ENCODE measurements around the gene TMPRSS11E.
"Not testable (repeated sequence)": the region's sequence is repeated elsewhere in the genome, so short reads cannot be mapped to it uniquely, and the experiment has no call there.

TMPRSS11E gene

DNA sequence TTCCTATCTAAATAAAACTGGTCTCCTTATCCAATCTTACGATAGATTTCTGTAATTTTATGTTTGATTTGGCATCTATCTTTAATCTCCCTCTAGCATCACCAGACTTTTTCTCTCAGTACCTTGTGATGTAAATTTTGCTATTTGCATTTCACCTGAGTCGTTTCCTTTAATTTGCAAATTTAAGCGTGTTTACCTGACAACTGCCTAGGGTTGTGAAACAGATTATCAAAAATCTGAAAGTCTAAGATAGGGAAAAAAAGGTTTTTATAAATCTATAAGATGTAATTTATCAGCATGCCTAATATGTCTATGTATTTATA, 39.4 kb upstream of the TMPRSS11E start:
- Histone ChIP-seq H3K9me2 (replicated peaks; ENCODE audit: low read depth, low read length) (no peaks in the 10 kb centered on the region), H2AFZ (ENCODE audit: low read length) (no peak overlapping the region), H3K79me2 (ENCODE audit: insufficient read depth, low read length) (no peaks in the 10 kb centered on the region), H3K27me3 (ENCODE audit: insufficient read depth, low read length, poor library complexity, severe bottlenecking) (no peaks in the 10 kb centered on the region), H3K4me2 (ENCODE audit: low read depth, low read length, poor library complexity, severe bottlenecking) (no peak overlapping the region), H3K4me3 (ENCODE audit: low read length, poor library complexity, severe bottlenecking) (no peak overlapping the region), H4K20me1 (ENCODE audit: insufficient read depth, low read length, poor library complexity, severe bottlenecking) (no peaks in the 10 kb centered on the region), H3K9ac (ENCODE audit: low read depth, low read length, poor library complexity, severe bottlenecking) (no peak overlapping the region), H3K4me1 (ENCODE audit: insufficient read depth, low read length, poor library complexity, severe bottlenecking) (no peaks in the 10 kb centered on the region), H3F3A (ENCODE audit: low read depth) (no peaks in the 10 kb centered on the region), H3K9me3 (ENCODE audit: insufficient read depth, low read depth, low read length) (no peaks in the 10 kb centered on the region), H3K36me3 (ENCODE audit: insufficient read depth, low read length) (no peaks in the 10 kb centered on the region)
- no peak for TF ChIP-seq EZH2phosphoT487 (IDR thresholded peaks at IDR 0.05; ENCODE audit: borderline replicate concordance)
- TF ChIP-seq, protein P1, sequence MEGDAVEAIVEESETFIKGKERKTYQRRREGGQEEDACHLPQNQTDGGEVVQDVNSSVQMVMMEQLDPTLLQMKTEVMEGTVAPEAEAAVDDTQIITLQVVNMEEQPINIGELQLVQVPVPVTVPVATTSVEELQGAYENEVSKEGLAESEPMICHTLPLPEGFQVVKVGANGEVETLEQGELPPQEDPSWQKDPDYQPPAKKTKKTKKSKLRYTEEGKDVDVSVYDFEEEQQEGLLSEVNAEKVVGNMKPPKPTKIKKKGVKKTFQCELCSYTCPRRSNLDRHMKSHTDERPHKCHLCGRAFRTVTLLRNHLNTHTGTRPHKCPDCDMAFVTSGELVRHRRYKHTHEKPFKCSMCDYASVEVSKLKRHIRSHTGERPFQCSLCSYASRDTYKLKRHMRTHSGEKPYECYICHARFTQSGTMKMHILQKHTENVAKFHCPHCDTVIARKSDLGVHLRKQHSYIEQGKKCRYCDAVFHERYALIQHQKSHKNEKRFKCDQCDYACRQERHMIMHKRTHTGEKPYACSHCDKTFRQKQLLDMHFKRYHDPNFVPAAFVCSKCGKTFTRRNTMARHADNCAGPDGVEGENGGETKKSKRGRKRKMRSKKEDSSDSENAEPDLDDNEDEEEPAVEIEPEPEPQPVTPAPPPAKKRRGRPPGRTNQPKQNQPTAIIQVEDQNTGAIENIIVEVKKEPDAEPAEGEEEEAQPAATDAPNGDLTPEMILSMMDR (conservative IDR thresholded peaks at IDR 0.05; ENCODE audit: low read length): no peak

DNA sequence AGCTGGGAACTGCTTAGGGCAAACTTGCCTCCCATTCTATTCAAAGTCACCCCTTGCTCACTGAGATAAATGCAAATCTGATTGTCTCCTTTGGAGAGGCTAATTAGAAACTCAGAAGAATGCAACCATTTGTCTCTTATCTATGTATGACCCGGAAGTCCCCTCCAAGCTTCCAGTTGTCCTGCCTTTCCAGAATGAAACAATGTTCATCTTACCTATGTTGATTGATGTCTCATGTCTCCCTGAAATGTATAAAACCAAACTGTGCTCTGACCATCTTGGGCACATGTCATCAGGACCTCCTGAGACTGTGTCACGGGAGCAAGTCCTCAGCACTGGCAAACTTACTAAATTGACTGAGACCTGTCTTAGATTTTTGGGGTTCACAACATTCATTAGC, 37.1 kb upstream of the TMPRSS11E start:
- Histone ChIP-seq H3K9ac (ENCODE audit: low read depth, low read length, poor library complexity, severe bottlenecking) (no peak overlapping the region), H3K27me3 (ENCODE audit: insufficient read depth, low read length, poor library complexity, severe bottlenecking) (no peaks in the 10 kb centered on the region), H3K9me2 (replicated peaks; ENCODE audit: low read depth, low read length) (no peaks in the 10 kb centered on the region), H3K4me3 (ENCODE audit: low read length, poor library complexity, severe bottlenecking) (no peak overlapping the region), H3F3A (ENCODE audit: low read depth) (no peaks in the 10 kb centered on the region), H3K9me3 (ENCODE audit: insufficient read depth, low read depth, low read length) (no peaks in the 10 kb centered on the region), H3K4me1 (ENCODE audit: insufficient read depth, low read length, poor library complexity, severe bottlenecking) (peaks cover 9% of the 10 kb centered on the region), H2AFZ (ENCODE audit: low read length) (no peak overlapping the region), H3K79me2 (ENCODE audit: insufficient read depth, low read length) (no peaks in the 10 kb centered on the region), H3K36me3 (ENCODE audit: insufficient read depth, low read length) (no peaks in the 10 kb centered on the region), H3K4me2 (ENCODE audit: low read depth, low read length, poor library complexity, severe bottlenecking) (no peak overlapping the region), H4K20me1 (ENCODE audit: insufficient read depth, low read length, poor library complexity, severe bottlenecking) (no peaks in the 10 kb centered on the region)
- TF ChIP-seq, protein P1 (conservative IDR thresholded peaks at IDR 0.05; ENCODE audit: low read length): no peak
- TF ChIP-seq EZH2phosphoT487 (IDR thresholded peaks at IDR 0.05; ENCODE audit: borderline replicate concordance): no peak

DNA sequence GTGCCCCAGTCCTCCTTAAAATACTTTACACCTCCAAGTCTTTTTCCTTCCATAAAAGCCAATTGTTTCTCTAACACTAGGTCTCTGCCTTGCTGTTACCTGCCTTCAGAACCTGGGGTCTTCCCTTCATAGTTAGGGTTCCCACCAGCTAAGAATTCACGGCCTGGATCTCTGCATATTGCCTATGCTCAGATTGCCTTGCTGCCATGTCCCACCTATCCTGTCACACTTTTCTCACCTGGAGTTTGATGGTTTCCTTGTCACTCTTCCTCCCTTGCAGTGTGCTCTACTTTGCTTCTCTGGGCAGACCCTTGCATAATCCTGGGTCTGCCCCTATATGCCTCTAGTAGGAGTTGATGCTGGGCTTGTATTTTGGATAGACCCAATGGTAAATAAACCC, 36.6 kb upstream of the TMPRSS11E start:
- H3K4me2 ChIP-seq (ENCODE audit: low read depth, low read length, poor library complexity, severe bottlenecking): no peak overlapping the region
- no peaks in the 10 kb centered on the region for H3K9me2 ChIP-seq (replicated peaks; ENCODE audit: low read depth, low read length)

DNA sequence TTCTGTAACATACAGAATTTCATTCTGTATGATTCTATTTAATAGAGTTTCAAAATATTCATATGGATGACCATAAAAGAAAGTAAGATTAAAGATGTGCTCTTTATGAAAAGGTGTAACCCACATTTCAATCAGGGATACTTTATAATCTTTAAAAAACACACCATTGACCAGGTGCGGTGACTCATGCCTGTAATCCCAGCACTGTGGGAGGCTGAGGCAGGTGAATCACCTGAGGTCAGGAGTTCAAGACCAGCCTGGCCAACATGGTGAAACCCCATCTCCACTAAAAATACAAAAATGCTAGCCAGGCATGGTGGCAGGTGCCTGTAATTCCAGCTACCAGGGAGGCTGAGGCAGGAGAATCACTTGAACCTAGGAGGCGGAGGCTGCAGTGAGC, 35.2 kb upstream of the TMPRSS11E start:
- H3F3A ChIP-seq (ENCODE audit: low read depth); H3K9me2 ChIP-seq (replicated peaks; ENCODE audit: low read depth, low read length); H3K9ac ChIP-seq (ENCODE audit: low read depth, low read length, poor library complexity, severe bottlenecking); H3K79me2 ChIP-seq (ENCODE audit: insufficient read depth, low read length); H3K36me3 ChIP-seq (ENCODE audit: insufficient read depth, low read length); H2AFZ ChIP-seq (ENCODE audit: low read length); H4K20me1 ChIP-seq (ENCODE audit: insufficient read depth, low read length, poor library complexity, severe bottlenecking); H3K4me2 ChIP-seq (ENCODE audit: low read depth, low read length, poor library complexity, severe bottlenecking); H3K9me3 ChIP-seq (ENCODE audit: insufficient read depth, low read depth, low read length); H3K27me3 ChIP-seq (ENCODE audit: insufficient read depth, low read length, poor library complexity, severe bottlenecking); H3K4me1 ChIP-seq (ENCODE audit: insufficient read depth, low read length, poor library complexity, severe bottlenecking); H3K4me3 ChIP-seq (ENCODE audit: low read length, poor library complexity, severe bottlenecking): not testable (repeated sequence)

More for the DNA sequence above, 36.6 kb upstream of the TMPRSS11E start:
- Histone ChIP-seq H4K20me1 (ENCODE audit: insufficient read depth, low read length, poor library complexity, severe bottlenecking) (no peaks in the 10 kb centered on the region), H3K79me2 (ENCODE audit: insufficient read depth, low read length) (no peaks in the 10 kb centered on the region), H3K4me3 (ENCODE audit: low read length, poor library complexity, severe bottlenecking) (no peak overlapping the region), H2AFZ (ENCODE audit: low read length) (no peak overlapping the region), H3K9me3 (ENCODE audit: insufficient read depth, low read depth, low read length) (no peaks in the 10 kb centered on the region), H3F3A (ENCODE audit: low read depth) (no peaks in the 10 kb centered on the region), H3K27me3 (ENCODE audit: insufficient read depth, low read length, poor library complexity, severe bottlenecking) (no peaks in the 10 kb centered on the region), H3K4me1 (ENCODE audit: insufficient read depth, low read length, poor library complexity, severe bottlenecking) (peaks cover 10% of the 10 kb centered on the region), H3K36me3 (ENCODE audit: insufficient read depth, low read length) (no peaks in the 10 kb centered on the region), H3K9ac (ENCODE audit: low read depth, low read length, poor library complexity, severe bottlenecking) (no peak overlapping the region)
- no peak for TF ChIP-seq EZH2phosphoT487 (IDR thresholded peaks at IDR 0.05; ENCODE audit: borderline replicate concordance)
- TF ChIP-seq, protein P1 (conservative IDR thresholded peaks at IDR 0.05; ENCODE audit: low read length): no peak
